ENCODE measurements around the gene IRAK1. TPM values are rescaled to one million over a fixed set of nuclear protein-coding genes. Genes with fewer than 3 reads are reported as not detected.

The IRAK1 gene
- total RNA-seq, 6 experiments from 2014 or later, result 103 to 133 (median 120) TPM

DNA sequence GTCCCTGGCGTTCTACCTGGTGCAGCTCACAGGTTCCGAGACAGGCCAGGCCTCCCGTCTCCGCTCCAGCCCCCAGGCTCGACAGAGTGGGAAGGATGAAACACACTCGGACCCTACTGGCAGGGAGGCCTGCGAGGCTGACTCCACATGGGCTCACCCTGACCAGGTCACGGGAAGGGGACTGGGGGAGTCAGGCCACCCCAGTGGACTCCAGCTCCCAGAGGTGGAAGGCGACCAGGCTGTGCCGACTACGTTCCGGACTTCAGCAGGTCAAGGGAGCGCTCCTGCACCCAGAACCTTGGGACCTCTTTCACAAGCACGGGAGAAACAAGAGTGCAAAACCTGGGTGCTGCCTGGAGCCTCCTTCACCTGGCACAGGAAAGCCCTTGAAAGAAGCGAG, 4.6 kb upstream of the IRAK1 start:
- no peak overlapping the region for H3K4me3 Mint-ChIP-seq
- no peak for DNase-seq
- peaks cover 20% of the 10 kb centered on the region for H3K4me1 Mint-ChIP-seq (ENCODE audit: low read depth)
- H3K9me3 Mint-ChIP-seq, result no peaks in the 10 kb centered on the region
- no peak overlapping the region for H3K27ac Mint-ChIP-seq
- TF ChIP-seq, protein P1, sequence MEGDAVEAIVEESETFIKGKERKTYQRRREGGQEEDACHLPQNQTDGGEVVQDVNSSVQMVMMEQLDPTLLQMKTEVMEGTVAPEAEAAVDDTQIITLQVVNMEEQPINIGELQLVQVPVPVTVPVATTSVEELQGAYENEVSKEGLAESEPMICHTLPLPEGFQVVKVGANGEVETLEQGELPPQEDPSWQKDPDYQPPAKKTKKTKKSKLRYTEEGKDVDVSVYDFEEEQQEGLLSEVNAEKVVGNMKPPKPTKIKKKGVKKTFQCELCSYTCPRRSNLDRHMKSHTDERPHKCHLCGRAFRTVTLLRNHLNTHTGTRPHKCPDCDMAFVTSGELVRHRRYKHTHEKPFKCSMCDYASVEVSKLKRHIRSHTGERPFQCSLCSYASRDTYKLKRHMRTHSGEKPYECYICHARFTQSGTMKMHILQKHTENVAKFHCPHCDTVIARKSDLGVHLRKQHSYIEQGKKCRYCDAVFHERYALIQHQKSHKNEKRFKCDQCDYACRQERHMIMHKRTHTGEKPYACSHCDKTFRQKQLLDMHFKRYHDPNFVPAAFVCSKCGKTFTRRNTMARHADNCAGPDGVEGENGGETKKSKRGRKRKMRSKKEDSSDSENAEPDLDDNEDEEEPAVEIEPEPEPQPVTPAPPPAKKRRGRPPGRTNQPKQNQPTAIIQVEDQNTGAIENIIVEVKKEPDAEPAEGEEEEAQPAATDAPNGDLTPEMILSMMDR (IDR thresholded peaks at IDR 0.05), result no peak
- H3K36me3 Mint-ChIP-seq (ENCODE audit: low read depth), result no peaks in the 10 kb centered on the region
- H3K27me3 Mint-ChIP-seq (ENCODE audit: insufficient read depth), result peaks cover 4% of the 10 kb centered on the region

DNA sequence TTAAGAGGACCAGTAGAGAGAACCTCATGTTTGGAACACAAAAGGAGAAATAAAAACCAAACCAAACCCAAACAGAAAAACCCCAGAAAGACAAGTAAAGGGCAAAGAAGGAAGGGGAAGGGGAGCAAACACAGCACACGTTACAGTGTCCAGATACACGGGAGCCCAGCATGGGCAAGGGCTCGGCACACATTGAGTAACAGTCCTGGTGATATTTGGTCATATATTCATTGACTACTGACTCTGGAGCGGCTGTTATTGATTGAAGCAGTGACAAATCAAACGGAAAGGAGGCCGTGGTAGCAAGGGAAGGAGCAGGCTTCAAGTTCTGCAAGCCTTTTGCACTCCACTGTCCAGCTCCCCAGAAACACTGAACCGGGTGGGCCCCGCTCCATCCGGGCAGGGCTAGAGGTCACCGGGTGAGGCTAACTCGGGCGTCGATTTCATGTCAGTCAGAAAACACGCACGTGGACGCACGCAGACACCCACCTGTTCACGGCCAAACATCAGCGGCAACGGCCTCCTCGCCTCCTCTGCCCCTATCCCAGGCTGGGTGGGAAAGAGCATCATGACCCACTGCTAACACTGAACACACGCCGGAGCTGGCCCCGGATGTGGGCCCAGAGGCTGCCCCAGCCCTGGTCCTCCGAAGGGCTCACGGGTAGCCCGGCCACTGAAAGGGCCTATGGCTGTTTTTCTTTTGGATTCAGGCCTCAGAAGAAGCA, 3.7 kb upstream of the IRAK1 start:
- Mint-ChIP-seq H3K27me3 (ENCODE audit: insufficient read depth) (peaks cover 2% of the 10 kb centered on the region), H3K9me3 (no peaks in the 10 kb centered on the region), H3K4me3 (no peak overlapping the region; the same call in 1 of the 2 replicates), H3K4me1 (ENCODE audit: low read depth) (peaks cover 20% of the 10 kb centered on the region), H3K36me3 (ENCODE audit: low read depth) (no peaks in the 10 kb centered on the region), H3K27ac (peak overlapping the region; percentile 55)
- TF ChIP-seq, protein P1 (IDR thresholded peaks at IDR 0.05), result no peak
- no peak for DNase-seq

DNA sequence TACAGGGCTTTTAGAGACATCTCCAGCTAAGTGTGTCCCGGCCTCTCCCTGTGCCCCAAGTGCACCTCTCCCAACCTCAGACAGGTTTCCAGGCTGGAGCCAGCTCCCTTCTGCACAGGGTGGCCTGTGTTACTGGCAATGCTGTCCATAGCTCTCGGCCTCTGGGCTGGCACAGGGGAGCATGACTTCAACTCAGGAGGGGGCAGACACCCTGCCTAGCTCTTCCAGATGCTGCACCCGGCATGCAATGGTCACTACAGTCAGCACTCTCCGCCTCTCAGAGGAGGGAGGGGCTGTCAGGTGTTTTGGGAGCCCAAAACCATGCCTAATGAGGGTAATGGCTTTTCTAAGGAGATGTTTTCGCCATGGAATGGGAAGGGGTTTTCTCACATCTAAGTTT, 2.4 kb upstream of the IRAK1 start:
- no peaks in the 10 kb centered on the region for H3K36me3 Mint-ChIP-seq (ENCODE audit: low read depth)
- no peak for DNase-seq
- H3K9me3 Mint-ChIP-seq, result no peaks in the 10 kb centered on the region
- H3K27me3 Mint-ChIP-seq (ENCODE audit: insufficient read depth), result peaks cover 2% of the 10 kb centered on the region
- H3K27ac Mint-ChIP-seq, result no peak overlapping the region; the same call in 1 of the 2 replicates
- TF ChIP-seq, protein P1 (IDR thresholded peaks at IDR 0.05), result no peak
- peaks cover 20% of the 10 kb centered on the region for H3K4me1 Mint-ChIP-seq (ENCODE audit: low read depth)
- H3K4me3 Mint-ChIP-seq, result no peak overlapping the region

DNA sequence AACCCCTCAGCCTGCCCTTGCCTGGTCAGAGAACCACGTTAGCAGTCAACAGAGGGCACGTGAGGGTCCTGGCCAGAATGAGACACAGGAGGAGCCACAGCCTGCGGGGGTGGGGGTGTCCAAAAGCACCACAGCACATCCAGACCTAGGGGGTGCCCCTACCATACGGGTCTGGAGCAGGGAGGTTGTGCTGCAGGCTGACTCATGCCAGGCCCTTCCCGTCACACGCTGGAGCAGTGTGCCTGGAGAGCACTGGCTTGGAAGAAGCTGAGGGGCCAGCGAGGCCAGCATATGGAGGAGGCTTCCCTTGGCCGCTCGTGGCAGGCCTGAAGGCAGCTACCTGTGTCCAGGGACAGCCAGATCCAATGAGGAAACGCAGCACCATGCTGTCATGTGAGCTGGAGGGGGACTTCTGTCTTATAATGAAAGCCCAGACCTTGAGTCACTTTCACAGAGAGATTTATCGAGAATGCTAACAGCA, 1.5 kb upstream of the IRAK1 start:
- H3K27me3 Mint-ChIP-seq (ENCODE audit: insufficient read depth), result peaks cover 2% of the 10 kb centered on the region
- H3K9me3 Mint-ChIP-seq, result no peaks in the 10 kb centered on the region
- H3K36me3 Mint-ChIP-seq (ENCODE audit: low read depth), result no peaks in the 10 kb centered on the region
- H3K4me3 Mint-ChIP-seq, result no peak overlapping the region
- peak overlapping the region; percentile 96 for H3K27ac Mint-ChIP-seq
- TF ChIP-seq, protein P1 (IDR thresholded peaks at IDR 0.05), result no peak
- H3K4me1 Mint-ChIP-seq (ENCODE audit: low read depth), result peaks cover 20% of the 10 kb centered on the region
- DNase-seq, result peak; percentile 55

DNA sequence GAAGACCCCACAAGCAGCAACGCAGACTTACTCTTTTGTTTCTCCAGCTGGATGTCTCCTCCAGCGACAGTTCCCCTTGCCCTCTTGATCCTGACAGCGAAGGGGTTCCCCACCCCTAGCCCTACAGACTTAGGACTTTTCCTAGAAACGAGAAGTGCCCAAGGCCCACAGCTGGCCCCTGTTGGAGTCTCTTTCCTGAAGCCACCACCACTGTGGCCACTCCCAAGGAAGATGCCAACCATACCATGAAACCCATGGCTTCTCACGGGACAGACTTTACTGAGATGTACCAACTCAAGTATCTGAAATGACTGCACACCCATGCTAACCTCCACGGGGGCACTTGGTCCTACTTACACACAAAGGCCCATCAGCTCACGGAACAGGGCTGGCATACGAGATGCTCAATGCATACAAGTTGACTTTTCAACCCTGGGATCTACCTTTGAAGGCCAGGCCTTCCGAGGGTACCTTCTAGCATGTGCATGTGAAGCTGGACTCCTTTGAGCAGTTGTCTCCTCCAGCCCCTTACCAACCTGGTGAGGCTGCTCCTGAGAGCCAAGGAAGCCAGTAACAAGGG, 924 bp upstream of the IRAK1 start:
- peak overlapping the region; percentile 86 for H3K4me3 Mint-ChIP-seq
- no peaks in the 10 kb centered on the region for H3K9me3 Mint-ChIP-seq
- peak overlapping the region; percentile 96 for H3K27ac Mint-ChIP-seq
- TF ChIP-seq, protein P1 (IDR thresholded peaks at IDR 0.05), result no peak
- peak; percentile 11 for DNase-seq
- H3K27me3 Mint-ChIP-seq (ENCODE audit: insufficient read depth), result peaks cover 2% of the 10 kb centered on the region
- H3K4me1 Mint-ChIP-seq (ENCODE audit: low read depth), result peaks cover 20% of the 10 kb centered on the region
- no peaks in the 10 kb centered on the region for H3K36me3 Mint-ChIP-seq (ENCODE audit: low read depth)
